Astrocyte of the cerebellum (primary cell): ENCODE results near the gene RGP1.

ENCODE experiments used
- DNase-seq: peaks from one replicate; pipeline ENCODE4 v3.0.0-alpha.2; 2011; ENCODE audit warnings: low read depth
- H3K4me3 ChIP-seq: 2 replicates; pipeline ENCODE4 v1.5.1; 2011; ENCODE audit warnings: mild to moderate bottlenecking, low read depth, low read length, moderate library complexity
- CTCF ChIP-seq: IDR thresholded peaks from 2 replicates; pipeline ENCODE4 v1.5.1; 2012; ENCODE audit warnings: low read length, low read depth, moderate library complexity, mild to moderate bottlenecking; ENCODE audit errors: missing control alignments
- in situ Hi-C: cut with HindIII; loops from 2 replicates; pipeline ENCODE4 v1.10.0; 2017; ENCODE audit warnings: low sequenced_read_pairs

The RGP1 gene

GRCh38 chr9:35760651-35761050 lies 11.6 kb downstream of the RGP1 start:
- H3K4me3 ChIP-seq = no peak overlapping the region
- peak; percentile 50 for DNase-seq
- TF ChIP-seq CTCF = no peak
- in situ Hi-C loops = loop anchor here (25.0 kb wide), 1 partner anchor 127 kb away; no protein-coding TSS in a partner anchor

- in situ Hi-C loops = loop anchor here (25.0 kb wide), 1 partner anchor 124 kb away; no protein-coding TSS in a partner anchor
- no peak for TF ChIP-seq CTCF
- H3K4me3 ChIP-seq = no peak overlapping the region
- no peak for DNase-seq
Observed at GRCh38 chr9:35763181-35763580, 14.1 kb downstream of the RGP1 start.

GRCh38 chr9:35763803-35764202 lies 14.7 kb downstream of the RGP1 start:
- in situ Hi-C loops = loop anchor here (25.0 kb wide), 1 partner anchor 123 kb away; no protein-coding TSS in a partner anchor
- DNase-seq = no peak
- TF ChIP-seq CTCF = no peak
- H3K4me3 ChIP-seq = no peak overlapping the region

DNA sequence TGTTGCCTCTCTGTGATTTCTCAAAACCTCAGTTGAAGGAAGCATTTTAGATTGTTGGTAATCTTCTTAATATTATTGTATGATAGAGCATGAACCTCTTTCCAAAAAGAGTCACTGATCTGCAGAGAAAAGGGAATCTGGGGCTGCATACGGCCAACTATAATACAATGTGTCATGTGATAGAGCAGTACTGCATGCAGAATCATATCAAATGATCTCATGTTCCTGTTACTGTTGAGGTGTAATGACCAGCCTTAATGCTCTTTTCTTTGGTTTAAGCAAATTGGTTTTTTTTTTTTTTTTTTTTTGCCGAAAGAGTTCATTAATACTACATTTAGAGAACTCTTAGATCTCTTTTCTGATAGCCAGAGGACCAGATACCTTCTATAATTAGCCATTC lies 17.9 kb downstream of the RGP1 start:
- in situ Hi-C loops = loop anchor here (25.0 kb wide), 1 partner anchor 120 kb away; no protein-coding TSS in a partner anchor
- no peak for TF ChIP-seq CTCF
- DNase-seq = no peak
- no peak overlapping the region for H3K4me3 ChIP-seq

- H3K4me3 ChIP-seq = no peak overlapping the region
- TF ChIP-seq CTCF = no peak
- in situ Hi-C loops = loop anchor here (25.0 kb wide), 1 partner anchor 120 kb away; no protein-coding TSS in a partner anchor
- no peak for DNase-seq
Observed at GRCh38 chr9:35767458-35767857, 18.4 kb downstream of the RGP1 start.

DNA sequence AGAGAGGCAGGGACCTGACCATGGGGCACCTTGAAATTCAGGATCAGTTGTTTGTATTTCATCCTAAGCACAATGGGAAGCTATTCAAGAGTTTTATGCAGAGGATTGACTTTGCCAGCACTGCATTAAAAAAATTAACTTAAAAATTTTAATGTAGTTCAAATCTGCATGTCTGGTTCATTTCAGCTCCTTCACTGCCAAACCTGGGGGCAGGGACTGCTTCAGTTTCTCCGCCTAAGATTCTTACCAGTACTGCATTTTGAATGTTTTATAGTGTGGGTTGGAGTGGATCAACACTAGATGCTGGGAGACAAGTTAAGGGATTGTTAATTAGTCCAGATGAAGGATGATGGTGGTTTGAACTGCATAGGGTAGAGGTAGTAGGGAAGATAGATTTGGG lies 20.7 kb downstream of the RGP1 start:
- H3K4me3 ChIP-seq = no peak overlapping the region
- in situ Hi-C loops = loop anchor here (25.0 kb wide), 1 partner anchor 118 kb away; no protein-coding TSS in a partner anchor
- no peak for DNase-seq
- TF ChIP-seq CTCF = no peak
